Stimulated activated CD4-positive, alpha-beta T cell treated with anti-CD3 and anti-CD28 coated beads, Interleukin-2, amount 100 ng/mL, for 4 hours (primary cell): ENCODE data around the gene ENKD1.

Source experiments
- DNase-seq: peaks from one replicate; pipeline ENCODE4 v3.0.0-alpha.2; 2020; ENCODE audit warnings: low read depth

The ENKD1 gene

DNA sequence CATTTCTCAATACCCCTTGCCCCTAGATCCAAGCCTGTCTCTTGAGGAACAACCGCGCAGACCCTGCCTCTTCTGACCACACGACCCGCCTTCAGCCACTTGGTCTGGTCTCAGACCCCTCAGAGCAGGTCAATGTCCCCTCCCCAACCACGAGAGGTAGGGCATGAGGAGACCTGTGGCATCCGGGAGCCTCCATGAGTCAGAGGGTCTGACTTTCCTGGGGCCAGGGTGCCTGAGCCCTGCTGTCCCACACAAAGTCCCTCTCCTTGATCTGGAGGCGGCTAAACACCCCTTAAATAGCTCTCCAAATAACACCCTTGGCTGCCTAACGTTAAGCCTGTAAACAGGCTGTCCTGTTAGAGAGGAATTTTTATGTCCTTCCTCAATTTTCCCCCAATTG lies 16.5 kb downstream of the ENKD1 start:
- DNase-seq, result no peak

- no peak for DNase-seq
Measured at GRCh38 chr16:67649494-67649931, 17.0 kb downstream of the ENKD1 start.

GRCh38 chr16:67648764-67649407 lies 17.7 kb downstream of the ENKD1 start:
- DNase-seq, result no peak

- no peak for DNase-seq
Measured at GRCh38 chr16:67648088-67648763, 18.3 kb downstream of the ENKD1 start.

DNA sequence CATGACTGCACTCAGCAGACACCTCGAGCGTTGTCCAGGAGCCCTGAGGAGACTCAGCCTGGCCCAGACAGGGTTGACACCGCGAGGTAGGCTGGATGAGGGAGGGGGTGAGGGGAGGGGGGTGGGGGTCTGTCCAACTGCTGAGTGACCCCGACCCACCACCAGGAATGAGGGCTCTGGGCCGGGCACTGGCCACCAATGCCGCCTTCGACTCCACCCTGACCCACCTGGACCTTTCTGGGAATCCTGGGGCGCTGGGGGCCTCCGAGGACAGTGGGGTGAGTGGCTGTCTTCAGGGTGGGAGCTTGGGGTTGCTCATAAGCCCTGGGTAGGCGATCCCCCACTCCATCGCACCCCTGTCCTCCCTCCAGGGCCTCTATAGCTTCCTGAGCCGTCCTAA lies 18.9 kb downstream of the ENKD1 start:
- DNase-seq, result no peak

DNA sequence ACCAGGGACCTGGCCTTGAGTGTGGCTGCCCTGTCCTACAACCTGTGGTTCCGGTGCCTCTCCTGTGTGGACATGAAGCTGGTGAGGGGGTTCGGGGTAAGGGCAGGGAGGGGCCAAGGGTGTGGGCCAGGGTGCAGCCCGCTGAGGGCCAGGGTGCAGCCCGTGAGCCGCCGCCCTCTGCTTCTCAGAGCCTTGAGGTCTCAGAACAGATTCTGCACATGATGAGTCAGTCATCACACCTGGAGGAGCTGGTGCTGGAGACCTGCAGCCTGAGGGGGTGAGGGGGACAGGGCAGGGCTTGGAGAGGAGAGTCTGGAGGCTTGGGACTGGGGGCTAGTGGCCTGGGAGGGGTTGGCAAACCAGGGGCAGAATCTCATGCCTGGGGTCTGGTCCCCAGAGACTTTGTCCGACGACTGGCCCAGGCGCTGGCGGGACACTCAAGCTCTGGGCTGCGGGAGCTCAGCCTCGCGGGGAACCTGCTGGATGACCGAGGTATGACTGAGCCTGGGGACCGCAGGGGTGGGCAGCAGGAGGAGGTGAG lies 19.4 kb downstream of the ENKD1 start:
- no peak for DNase-seq

- DNase-seq, result no peak
Measured at GRCh38 chr16:67645397-67646121, 21.0 kb downstream of the ENKD1 start.

DNA sequence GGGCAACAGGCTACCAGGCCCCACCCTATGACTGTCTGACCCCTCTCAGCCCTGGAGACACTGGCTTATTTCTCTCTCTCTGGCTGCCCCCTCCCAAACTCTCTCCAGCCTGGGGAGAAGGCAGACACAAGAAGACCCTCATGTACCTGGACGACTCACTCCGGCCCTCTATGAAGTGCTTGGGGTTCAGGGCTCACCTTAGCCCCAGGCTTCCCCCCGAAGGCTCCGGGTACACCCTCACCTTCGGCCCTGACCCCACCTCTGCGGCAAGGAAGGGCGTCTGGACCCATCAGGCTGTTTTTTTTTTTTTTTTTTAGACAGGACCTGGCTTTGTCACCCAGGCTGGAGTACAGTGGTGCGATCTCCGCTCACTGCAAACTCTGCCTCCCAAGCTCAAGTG lies 22.5 kb downstream of the ENKD1 start:
- DNase-seq, result no peak

GRCh38 chr16:67641779-67642708 lies 24.5 kb downstream of the ENKD1 start:
- DNase-seq, result no peak

DNA sequence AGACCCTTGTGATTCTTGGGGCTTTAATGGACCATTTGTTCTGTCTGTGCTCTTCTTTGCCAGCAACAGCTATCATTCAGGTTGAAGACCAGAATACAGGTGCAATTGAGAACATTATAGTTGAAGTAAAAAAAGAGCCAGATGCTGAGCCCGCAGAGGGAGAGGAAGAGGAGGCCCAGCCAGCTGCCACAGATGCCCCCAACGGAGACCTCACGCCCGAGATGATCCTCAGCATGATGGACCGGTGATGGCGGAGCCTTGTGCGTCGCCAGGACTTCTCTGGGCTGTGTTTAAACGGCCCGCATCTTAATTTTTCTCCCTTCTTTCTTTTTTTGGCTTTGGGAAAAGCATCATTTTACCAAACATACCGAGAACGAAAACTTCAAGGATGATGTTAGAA lies 28.9 kb downstream of the ENKD1 start:
- DNase-seq, result no peak

DNA sequence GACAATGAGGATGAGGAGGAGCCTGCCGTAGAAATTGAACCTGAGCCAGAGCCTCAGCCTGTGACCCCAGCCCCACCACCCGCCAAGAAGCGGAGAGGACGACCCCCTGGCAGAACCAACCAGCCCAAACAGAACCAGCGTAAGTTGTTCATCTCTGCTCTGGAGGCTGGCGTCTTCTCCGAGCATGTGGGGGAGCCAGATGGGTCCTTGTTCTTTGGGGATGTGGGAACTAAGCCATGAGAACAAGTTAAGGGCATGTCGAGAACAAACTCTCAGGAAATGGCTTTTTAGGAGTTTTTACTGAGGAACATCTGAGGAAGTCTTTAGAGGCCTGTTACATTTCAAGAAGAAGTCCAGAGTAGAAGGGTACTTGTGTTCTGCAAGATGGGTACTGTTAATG lies 29.8 kb downstream of the ENKD1 start:
- no peak for DNase-seq

DNA sequence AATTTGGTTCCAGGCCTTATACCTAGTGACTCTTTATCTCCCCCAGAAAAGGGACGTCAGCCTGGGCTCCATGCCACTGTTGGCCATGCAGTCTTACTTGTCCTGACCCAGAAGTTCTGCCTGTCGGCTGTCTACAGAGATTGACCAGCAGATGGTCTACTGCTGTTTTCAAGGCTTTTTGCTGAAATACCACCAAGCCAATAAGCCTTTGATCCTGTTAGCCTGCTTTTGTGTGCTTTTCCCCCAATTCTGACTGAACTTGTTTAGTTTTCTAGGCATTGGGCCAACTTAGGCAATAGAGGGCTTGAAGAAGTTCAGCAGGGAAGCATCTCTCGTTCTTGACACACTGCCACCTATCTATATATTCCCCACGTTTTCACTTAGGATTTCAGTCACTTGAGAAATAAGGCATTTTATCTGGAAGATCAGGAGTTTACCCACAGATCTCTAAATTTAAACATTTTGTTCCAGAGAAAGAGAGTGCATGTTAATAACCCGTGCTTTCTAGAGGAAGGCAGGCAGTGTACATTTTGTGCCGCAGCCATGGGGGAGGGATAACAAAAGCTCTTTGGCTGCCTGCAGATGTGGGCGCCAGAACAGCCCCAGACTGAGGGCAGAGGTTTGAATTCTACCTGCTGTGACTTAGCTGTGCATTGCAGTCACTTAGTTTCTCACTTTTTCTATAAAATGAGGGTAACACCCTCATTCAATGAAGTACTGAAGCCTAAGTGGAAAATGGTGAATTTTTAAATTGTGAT lies 34.0 kb downstream of the ENKD1 start:
- DNase-seq, result no peak

DNA sequence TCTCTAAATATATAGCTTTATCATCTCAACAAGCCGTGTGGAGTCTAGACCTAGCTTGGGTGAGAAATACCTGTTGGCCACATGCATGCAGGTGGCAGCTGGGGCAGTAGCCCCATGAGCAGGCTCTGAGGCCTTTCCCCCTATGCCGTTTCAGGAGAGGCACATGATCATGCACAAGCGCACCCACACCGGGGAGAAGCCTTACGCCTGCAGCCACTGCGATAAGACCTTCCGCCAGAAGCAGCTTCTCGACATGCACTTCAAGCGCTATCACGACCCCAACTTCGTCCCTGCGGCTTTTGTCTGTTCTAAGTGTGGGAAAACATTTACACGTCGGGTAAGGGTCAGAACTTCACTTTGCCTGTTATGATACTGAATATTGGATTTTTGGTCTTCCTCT lies 38.3 kb downstream of the ENKD1 start:
- DNase-seq, result no peak

- no peak for DNase-seq
Measured at GRCh38 chr16:67613808-67614207, 52.7 kb downstream of the ENKD1 start.
